RCC 7860 (cell line): ENCODE data around the gene TDRD9.
"Not testable (repeated sequence)": the region's sequence is repeated elsewhere in the genome, so short reads cannot be mapped to it uniquely, and the experiment has no call there.

ENCODE experiments used
- DNase-seq: peaks from one replicate; pipeline ENCODE4 v3.0.0-alpha.2; 2015; ENCODE audit warnings: low spot score
- FAIRE-seq: peaks from 2 replicates; lab custom pipeline; 2012; peaks lifted over from hg19 to GRCh38; lab: Jason Lieb, UNC

The TDRD9 gene

GRCh38 chr14:103928011-103928890, at the start of gene TDRD9:
TSS of gene TDRD9 (plus strand) at chr14:103928456. CDS start at chr14:103928510, 54 bp downstream.
- no peak for FAIRE-seq
- DNase-seq: no peak

GRCh38 chr14:103879118-103879569, 49.1 kb upstream of the TDRD9 start:
- DNase-seq: no peak
- no peak for FAIRE-seq

- FAIRE-seq: no peak
- DNase-seq: peak; percentile 67
These were observed 48.5 kb upstream of the TDRD9 start for GRCh38 chr14:103879570-103880347.

- FAIRE-seq (peak; percentile 15), DNase-seq (peak; percentile 62)
These were observed 47.6 kb upstream of the TDRD9 start for GRCh38 chr14:103880348-103881267.

- no peak for DNase-seq
- no peak for FAIRE-seq
These were observed 46.7 kb upstream of the TDRD9 start for GRCh38 chr14:103881268-103882201.

GRCh38 chr14:103882503-103883262, 45.6 kb upstream of the TDRD9 start:
- FAIRE-seq: no peak
- no peak for DNase-seq

- DNase-seq (no peak), FAIRE-seq (no peak)
These were observed 45.1 kb upstream of the TDRD9 start for GRCh38 chr14:103883263-103883523.

GRCh38 chr14:103884854-103885253, 43.4 kb upstream of the TDRD9 start:
- no peak for DNase-seq
- FAIRE-seq: no peak

- FAIRE-seq (no peak), DNase-seq (no peak)
These were observed 42.7 kb upstream of the TDRD9 start for GRCh38 chr14:103885509-103885932.

GRCh38 chr14:103886304-103887169, 41.7 kb upstream of the TDRD9 start:
- no peak for DNase-seq
- FAIRE-seq: no peak

GRCh38 chr14:103887170-103887501, 41.1 kb upstream of the TDRD9 start:
- no peak for FAIRE-seq

GRCh38 chr14:103887557-103888115, 40.6 kb upstream of the TDRD9 start:
- DNase-seq (no peak), FAIRE-seq (no peak)

More at GRCh38 chr14:103887170-103887501, 41.1 kb upstream of the TDRD9 start:
- DNase-seq: no peak

GRCh38 chr14:103889002-103889312, 39.3 kb upstream of the TDRD9 start:
- not testable (repeated sequence) for FAIRE-seq, DNase-seq

GRCh38 chr14:103889313-103890051, 38.8 kb upstream of the TDRD9 start:
- FAIRE-seq: no peak

GRCh38 chr14:103890052-103890371, 38.2 kb upstream of the TDRD9 start:
- FAIRE-seq (no peak), DNase-seq (no peak)

More at GRCh38 chr14:103889313-103890051, 38.8 kb upstream of the TDRD9 start:
- DNase-seq: peak; percentile 49

- FAIRE-seq (no peak), DNase-seq (no peak)
These were observed 37.2 kb upstream of the TDRD9 start for GRCh38 chr14:103890821-103891666.
